ENCODE measurements around the gene PRF1. TPM values are rescaled to one million over a fixed set of nuclear protein-coding genes. Genes with fewer than 3 reads are reported as not detected.

Gene PRF1
- total and polyA plus RNA-seq, 2 experiments from 2014 or later: not detected

- peak; percentile 77 to 83 for DNase-seq (ENCODE audit: low read depth in 1 of 2, low spot score in 1 of 2)
- TF ChIP-seq CTCF (IDR thresholded peaks at IDR 0.05; ENCODE audit: low read depth, low read length): no peak
- Histone ChIP-seq H3K27ac (peak overlapping the region; percentile 64), H3K9me3 (ENCODE audit: low read depth) (no peaks in the 10 kb centered on the region), H3K4me3 (no peak overlapping the region), H3K36me3 (no peaks in the 10 kb centered on the region), H3K27me3 (no peaks in the 10 kb centered on the region), H3K4me1 (ENCODE audit: low read depth) (peaks cover 30% of the 10 kb centered on the region)
These were observed 26.4 kb downstream of the PRF1 start for GRCh38 chr10:70575874-70576802.

DNA sequence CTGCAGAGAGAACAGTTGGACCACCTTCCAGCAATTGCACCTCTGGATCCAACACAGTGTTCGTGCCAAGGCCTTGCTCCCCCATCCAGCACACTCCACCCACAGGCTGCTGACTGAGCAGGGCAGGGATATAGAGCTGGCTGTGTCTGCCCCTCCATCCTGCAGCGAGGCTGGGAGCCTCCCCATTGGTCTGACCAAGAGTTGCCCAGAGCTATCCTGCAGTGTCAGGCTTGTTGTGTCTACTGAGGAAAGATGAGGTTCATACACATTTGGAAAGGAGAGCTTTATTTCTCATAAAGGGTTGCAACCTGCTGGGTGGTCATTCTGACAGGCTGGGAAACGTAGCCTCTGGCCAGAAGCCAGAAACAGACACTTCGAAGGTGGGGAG is 27.1 kb downstream of the PRF1 start:
- Histone ChIP-seq H3K36me3 (no peaks in the 10 kb centered on the region), H3K27ac (peak overlapping the region; percentile 64), H3K27me3 (no peaks in the 10 kb centered on the region), H3K4me1 (ENCODE audit: low read depth) (peaks cover 30% of the 10 kb centered on the region), H3K9me3 (ENCODE audit: low read depth) (no peaks in the 10 kb centered on the region), H3K4me3 (no peak overlapping the region)
- no peak for TF ChIP-seq CTCF (IDR thresholded peaks at IDR 0.05; ENCODE audit: low read depth, low read length)
- DNase-seq (ENCODE audit: low read depth in 1 of 2, low spot score in 1 of 2): no peak

- H3K4me3 ChIP-seq: no peak overlapping the region
- no peaks in the 10 kb centered on the region for H3K36me3 ChIP-seq
- H3K9me3 ChIP-seq (ENCODE audit: low read depth): no peaks in the 10 kb centered on the region
- H3K4me1 ChIP-seq (ENCODE audit: low read depth): peaks cover 28% of the 10 kb centered on the region
- no peaks in the 10 kb centered on the region for H3K27me3 ChIP-seq
- TF ChIP-seq CTCF (IDR thresholded peaks at IDR 0.05; ENCODE audit: low read depth, low read length): no peak
- H3K27ac ChIP-seq: no peak overlapping the region
- DNase-seq (ENCODE audit: low read depth in 1 of 2, low spot score in 1 of 2): no peak
These were observed 28.7 kb downstream of the PRF1 start for GRCh38 chr10:70573599-70574506.

- peaks cover 19% of the 10 kb centered on the region for H3K4me1 ChIP-seq (ENCODE audit: low read depth)
These were observed 30.7 kb downstream of the PRF1 start for GRCh38 chr10:70571636-70572439.

More at GRCh38 chr10:70571636-70572439, 30.7 kb downstream of the PRF1 start:
- no peaks in the 10 kb centered on the region for H3K36me3 ChIP-seq
- no peaks in the 10 kb centered on the region for H3K9me3 ChIP-seq (ENCODE audit: low read depth)
- TF ChIP-seq CTCF (IDR thresholded peaks at IDR 0.05; ENCODE audit: low read depth, low read length): no peak
- H3K27ac ChIP-seq: no peak overlapping the region
- no peak overlapping the region for H3K4me3 ChIP-seq
- no peaks in the 10 kb centered on the region for H3K27me3 ChIP-seq
- no peak for DNase-seq (ENCODE audit: low read depth in 1 of 2, low spot score in 1 of 2)

Measured in cardiac muscle cell (in vitro differentiated cells and primary cell).